Calu3 (cell line): ENCODE data around the gene CSTB. TPM values are rescaled to one million over a fixed set of nuclear protein-coding genes. Genes with fewer than 3 reads are reported as not detected.

Source experiments
- BruUV-seq: library from RNA; stranded (reverse); fragments of 400-500 nt; replicated peaks from 2 replicates; lab custom pipeline; 2021; lab: Mats Ljungman, UMichigan
- CTCF ChIA-PET: fragments of 300-600 bp; sonication (Branson Sonifier 250); formaldehyde crosslinking; loops from one replicate; lab custom pipeline; 2022; ENCODE audit warnings: antibody characterized with exemption; lab: Charles Lee
- DNase-seq: peaks from one replicate; pipeline ENCODE4 v3.0.0; 2022
- H3K27ac Mint-ChIP-seq: one replicate; pipeline ENCODE4 v1.8.0; 2022; ENCODE audit warnings: mixed read lengths; ENCODE audit not compliant: unreplicated experiment
- H3K27me3 Mint-ChIP-seq: one replicate; pipeline ENCODE4 v1.8.0; 2022; ENCODE audit warnings: mixed read lengths; ENCODE audit not compliant: unreplicated experiment
- H3K36me3 Mint-ChIP-seq: one replicate; pipeline ENCODE4 v1.8.0; 2022; ENCODE audit warnings: mild to moderate bottlenecking, moderate library complexity, mixed read lengths; ENCODE audit not compliant: insufficient read depth, unreplicated experiment
- H3K4me1 Mint-ChIP-seq: one replicate; pipeline ENCODE4 v1.8.0; 2022; ENCODE audit warnings: mild to moderate bottlenecking, low read depth, mixed read lengths; ENCODE audit not compliant: unreplicated experiment
- H3K4me3 Mint-ChIP-seq: one replicate; pipeline ENCODE4 v1.8.0; 2022; ENCODE audit warnings: mild to moderate bottlenecking, low read depth, moderate library complexity, mixed read lengths; ENCODE audit not compliant: unreplicated experiment
- H3K9me3 Mint-ChIP-seq: one replicate; pipeline ENCODE4 v1.8.0; 2022; ENCODE audit warnings: low read depth, mixed read lengths; ENCODE audit not compliant: unreplicated experiment
- intact Hi-C: fragments of 100-400 bp; cut with micrococcal nuclease; formaldehyde crosslinking; loops from one replicate; pipeline ENCODE4 v1.10.0; 2022; ENCODE audit not compliant: unreplicated experiment
- total RNA-seq: library from RNA; stranded (reverse); gene quantifications from 2 replicates; pipeline ENCODE4 v1.2.3, GENCODE V29; 2022
- TF ChIP-seq, protein P1 (sequence below): fragments of 200-600 bp; IDR thresholded peaks from one replicate; pipeline ENCODE4 v1.8.0; 2022; ENCODE audit warnings: antibody characterized with exemption; ENCODE audit not compliant: unreplicated experiment

Gene CSTB
- total RNA-seq, 1 experiment from 2014 or later: 105 TPM

- intact Hi-C loops: no loop called here
- TSS peak; percentile 15 for BruUV-seq
- no peak for DNase-seq
Observed at GRCh38 chr21:43758111-43758641, 17.9 kb downstream of the CSTB start.

DNA sequence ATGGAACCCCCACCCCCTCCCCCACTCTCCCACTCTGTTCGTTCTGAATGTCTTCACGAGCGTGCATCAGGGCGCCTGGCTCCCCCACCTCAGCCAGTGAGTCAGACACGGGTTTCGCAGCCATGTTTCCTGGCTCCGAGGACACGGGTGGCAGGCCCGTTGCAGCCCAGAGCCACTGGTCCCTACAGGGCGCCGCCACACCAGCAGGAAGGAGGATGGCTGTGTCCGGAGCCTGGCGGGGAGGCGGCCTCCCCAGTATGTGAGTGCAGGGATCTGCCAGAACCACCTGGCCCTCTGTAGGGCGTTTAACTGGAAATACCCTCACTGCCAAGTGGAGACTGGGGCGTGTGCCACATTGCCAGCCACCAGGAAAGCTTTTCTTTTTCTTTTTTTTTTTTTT lies 18.5 kb downstream of the CSTB start:
- DNase-seq: no peak
- H3K9me3 Mint-ChIP-seq: no peaks in the 10 kb centered on the region
- TF ChIP-seq, protein P1, sequence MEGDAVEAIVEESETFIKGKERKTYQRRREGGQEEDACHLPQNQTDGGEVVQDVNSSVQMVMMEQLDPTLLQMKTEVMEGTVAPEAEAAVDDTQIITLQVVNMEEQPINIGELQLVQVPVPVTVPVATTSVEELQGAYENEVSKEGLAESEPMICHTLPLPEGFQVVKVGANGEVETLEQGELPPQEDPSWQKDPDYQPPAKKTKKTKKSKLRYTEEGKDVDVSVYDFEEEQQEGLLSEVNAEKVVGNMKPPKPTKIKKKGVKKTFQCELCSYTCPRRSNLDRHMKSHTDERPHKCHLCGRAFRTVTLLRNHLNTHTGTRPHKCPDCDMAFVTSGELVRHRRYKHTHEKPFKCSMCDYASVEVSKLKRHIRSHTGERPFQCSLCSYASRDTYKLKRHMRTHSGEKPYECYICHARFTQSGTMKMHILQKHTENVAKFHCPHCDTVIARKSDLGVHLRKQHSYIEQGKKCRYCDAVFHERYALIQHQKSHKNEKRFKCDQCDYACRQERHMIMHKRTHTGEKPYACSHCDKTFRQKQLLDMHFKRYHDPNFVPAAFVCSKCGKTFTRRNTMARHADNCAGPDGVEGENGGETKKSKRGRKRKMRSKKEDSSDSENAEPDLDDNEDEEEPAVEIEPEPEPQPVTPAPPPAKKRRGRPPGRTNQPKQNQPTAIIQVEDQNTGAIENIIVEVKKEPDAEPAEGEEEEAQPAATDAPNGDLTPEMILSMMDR: no peak
- no peak overlapping the region for H3K4me3 Mint-ChIP-seq
- no peaks in the 10 kb centered on the region for H3K4me1 Mint-ChIP-seq
- H3K27me3 Mint-ChIP-seq: no peaks in the 10 kb centered on the region
- BruUV-seq: no TSS peak
- intact Hi-C loops: no loop called here
- peaks cover 25% of the 10 kb centered on the region for H3K36me3 Mint-ChIP-seq
- no peak overlapping the region for H3K27ac Mint-ChIP-seq
- CTCF ChIA-PET: interaction anchor here (1.2 kb wide), 1 partner anchor 25 kb away, joined by 3 read pairs; no protein-coding TSS in a partner anchor

More at GRCh38 chr21:43758111-43758641, 17.9 kb downstream of the CSTB start:
- Mint-ChIP-seq H3K36me3 (peaks cover 30% of the 10 kb centered on the region), H3K4me1 (no peaks in the 10 kb centered on the region), H3K27ac (no peak overlapping the region), H3K27me3 (no peaks in the 10 kb centered on the region), H3K9me3 (no peaks in the 10 kb centered on the region), H3K4me3 (no peak overlapping the region)
- CTCF ChIA-PET: interaction anchor here (0.6 kb wide), 1 partner anchor 11 kb away, joined by 3 read pairs; no protein-coding TSS in a partner anchor
- TF ChIP-seq, protein P1: no peak

- H3K36me3 Mint-ChIP-seq: peaks cover 21% of the 10 kb centered on the region
- CTCF ChIA-PET: interaction anchor here (1.2 kb wide), 1 partner anchor 26 kb away, joined by 3 read pairs; no protein-coding TSS in a partner anchor
- no TSS peak for BruUV-seq
- intact Hi-C loops: no loop called here
- no peaks in the 10 kb centered on the region for H3K4me1 Mint-ChIP-seq
- H3K9me3 Mint-ChIP-seq: no peaks in the 10 kb centered on the region
- no peak overlapping the region for H3K4me3 Mint-ChIP-seq
- DNase-seq: no peak
- TF ChIP-seq, protein P1: no peak
- no peaks in the 10 kb centered on the region for H3K27me3 Mint-ChIP-seq
- H3K27ac Mint-ChIP-seq: no peak overlapping the region
Observed at GRCh38 chr21:43755820-43756594, 20.1 kb downstream of the CSTB start.

GRCh38 chr21:43754948-43755781 lies 20.9 kb downstream of the CSTB start:
- no peak overlapping the region for H3K4me3 Mint-ChIP-seq
- no TSS peak for BruUV-seq
- TF ChIP-seq, protein P1: no peak
- H3K27me3 Mint-ChIP-seq: no peaks in the 10 kb centered on the region
- DNase-seq: no peak
- intact Hi-C loops: no loop called here
- H3K36me3 Mint-ChIP-seq: peaks cover 25% of the 10 kb centered on the region
- H3K9me3 Mint-ChIP-seq: no peaks in the 10 kb centered on the region
- CTCF ChIA-PET: no interaction called here
- no peak overlapping the region for H3K27ac Mint-ChIP-seq
- H3K4me1 Mint-ChIP-seq: no peaks in the 10 kb centered on the region
